Measurements from ENCODE around the gene DHX34.

Gene DHX34

DNA sequence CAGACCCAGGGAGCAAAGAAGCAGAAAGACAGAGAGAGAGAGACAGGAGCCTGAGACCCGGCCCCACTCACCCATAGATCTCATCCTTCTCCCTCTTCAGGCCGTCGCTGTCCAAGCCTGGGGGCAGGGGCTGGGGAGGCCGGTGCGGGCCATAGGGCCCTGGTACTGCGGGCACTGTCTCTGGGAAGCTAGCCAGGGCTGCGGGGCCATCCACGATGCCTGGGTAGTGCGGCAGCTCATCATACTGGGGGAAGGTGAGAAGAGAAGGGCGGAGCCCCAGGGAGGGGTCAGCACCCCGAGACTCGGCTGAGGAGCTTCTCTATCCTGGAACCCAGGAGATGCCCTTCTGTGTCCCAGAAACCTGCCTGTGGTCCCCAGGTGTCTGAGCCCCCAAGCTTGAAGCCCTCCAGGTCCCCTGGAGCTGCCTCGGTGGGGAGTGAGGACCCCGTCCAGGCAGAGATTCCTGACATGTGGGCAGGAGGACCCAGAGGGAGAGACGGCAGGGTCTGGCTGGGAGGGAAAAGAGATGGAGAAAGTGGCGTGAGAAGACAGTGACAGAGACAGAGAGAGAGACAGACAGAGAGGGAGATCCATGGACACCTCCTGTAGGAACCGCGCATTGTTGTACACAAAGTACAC, 68.1 kb downstream of the DHX34 start:
- TF ChIP-seq ZBTB7A (IDR thresholded peaks at IDR 0.05; ENCODE audit: low read depth), result no peak

DNA sequence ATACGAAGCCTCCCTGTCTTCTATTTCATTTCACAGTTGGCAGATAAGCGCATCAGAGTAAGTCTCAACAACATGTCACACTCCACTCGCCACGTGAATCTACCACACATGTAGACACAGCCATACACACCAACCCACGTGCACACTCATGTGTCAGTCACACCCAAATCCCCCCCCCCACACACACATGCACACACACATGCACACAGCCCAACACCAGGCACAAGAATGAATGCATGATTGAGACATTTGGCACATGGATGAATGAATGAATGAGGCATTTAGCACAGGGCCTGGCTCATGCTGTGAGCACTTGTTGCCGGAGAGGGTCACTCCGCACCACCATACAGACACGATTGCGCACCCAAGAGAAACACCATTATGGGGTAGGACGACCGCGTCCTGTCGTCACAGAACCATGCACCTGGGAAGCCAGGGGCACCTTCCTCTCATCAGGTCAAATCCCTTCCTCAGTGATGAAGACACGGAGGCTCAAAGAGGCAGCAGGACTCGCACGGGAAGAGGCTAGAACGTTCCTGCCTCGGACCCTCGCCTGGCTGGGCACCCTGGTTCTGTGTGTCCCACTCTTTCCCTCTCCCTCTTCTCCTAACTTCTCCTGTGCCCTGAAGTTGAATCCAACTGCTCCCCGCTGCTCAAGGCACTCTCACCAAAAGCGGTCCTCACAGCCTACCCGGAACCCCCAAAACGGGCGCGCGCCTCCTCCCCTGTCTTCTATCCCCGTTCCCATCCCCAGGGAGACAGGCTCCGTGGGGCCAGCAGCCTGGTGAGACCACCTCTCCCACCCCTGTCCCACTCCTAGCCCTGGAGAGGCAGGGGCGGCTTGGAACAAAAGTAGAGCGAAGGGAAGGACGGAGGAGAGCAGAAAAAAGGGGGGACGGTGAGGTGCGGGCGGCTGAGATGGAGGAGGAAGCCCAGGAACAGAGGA, 68.9 kb downstream of the DHX34 start:
- no peak for TF ChIP-seq EGR1 (IDR thresholded peaks at IDR 0.05)
- TF ChIP-seq TEAD4 (IDR thresholded peaks at IDR 0.05), result no peak
- no peak for TF ChIP-seq CREB1 (IDR thresholded peaks at IDR 0.05; ENCODE audit: low read depth)
- no peak for TF ChIP-seq FOXM1 (IDR thresholded peaks at IDR 0.05; ENCODE audit: borderline replicate concordance, low read depth)
- TF ChIP-seq, protein P1, sequence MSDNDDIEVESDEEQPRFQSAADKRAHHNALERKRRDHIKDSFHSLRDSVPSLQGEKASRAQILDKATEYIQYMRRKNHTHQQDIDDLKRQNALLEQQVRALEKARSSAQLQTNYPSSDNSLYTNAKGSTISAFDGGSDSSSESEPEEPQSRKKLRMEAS (IDR thresholded peaks at IDR 0.05), result no peak
- TF ChIP-seq, protein P2, sequence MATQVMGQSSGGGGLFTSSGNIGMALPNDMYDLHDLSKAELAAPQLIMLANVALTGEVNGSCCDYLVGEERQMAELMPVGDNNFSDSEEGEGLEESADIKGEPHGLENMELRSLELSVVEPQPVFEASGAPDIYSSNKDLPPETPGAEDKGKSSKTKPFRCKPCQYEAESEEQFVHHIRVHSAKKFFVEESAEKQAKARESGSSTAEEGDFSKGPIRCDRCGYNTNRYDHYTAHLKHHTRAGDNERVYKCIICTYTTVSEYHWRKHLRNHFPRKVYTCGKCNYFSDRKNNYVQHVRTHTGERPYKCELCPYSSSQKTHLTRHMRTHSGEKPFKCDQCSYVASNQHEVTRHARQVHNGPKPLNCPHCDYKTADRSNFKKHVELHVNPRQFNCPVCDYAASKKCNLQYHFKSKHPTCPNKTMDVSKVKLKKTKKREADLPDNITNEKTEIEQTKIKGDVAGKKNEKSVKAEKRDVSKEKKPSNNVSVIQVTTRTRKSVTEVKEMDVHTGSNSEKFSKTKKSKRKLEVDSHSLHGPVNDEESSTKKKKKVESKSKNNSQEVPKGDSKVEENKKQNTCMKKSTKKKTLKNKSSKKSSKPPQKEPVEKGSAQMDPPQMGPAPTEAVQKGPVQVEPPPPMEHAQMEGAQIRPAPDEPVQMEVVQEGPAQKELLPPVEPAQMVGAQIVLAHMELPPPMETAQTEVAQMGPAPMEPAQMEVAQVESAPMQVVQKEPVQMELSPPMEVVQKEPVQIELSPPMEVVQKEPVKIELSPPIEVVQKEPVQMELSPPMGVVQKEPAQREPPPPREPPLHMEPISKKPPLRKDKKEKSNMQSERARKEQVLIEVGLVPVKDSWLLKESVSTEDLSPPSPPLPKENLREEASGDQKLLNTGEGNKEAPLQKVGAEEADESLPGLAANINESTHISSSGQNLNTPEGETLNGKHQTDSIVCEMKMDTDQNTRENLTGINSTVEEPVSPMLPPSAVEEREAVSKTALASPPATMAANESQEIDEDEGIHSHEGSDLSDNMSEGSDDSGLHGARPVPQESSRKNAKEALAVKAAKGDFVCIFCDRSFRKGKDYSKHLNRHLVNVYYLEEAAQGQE (IDR thresholded peaks at IDR 0.05; ENCODE audit: low read depth), result no peak
- TF ChIP-seq EP300 (IDR thresholded peaks at IDR 0.05; ENCODE audit: borderline replicate concordance), result no peak
- TF ChIP-seq NFIC (IDR thresholded peaks at IDR 0.05), result no peak
- TF ChIP-seq ZBTB7A (IDR thresholded peaks at IDR 0.05; ENCODE audit: low read depth), result no peak
- no peak for TF ChIP-seq CEBPB (IDR thresholded peaks at IDR 0.05)
- no peak for TF ChIP-seq RAD21 (IDR thresholded peaks at IDR 0.05; ENCODE audit: low read depth)
- no peak for TF ChIP-seq TAF1 (IDR thresholded peaks at IDR 0.05; ENCODE audit: low read depth)
- TF ChIP-seq, protein P3, sequence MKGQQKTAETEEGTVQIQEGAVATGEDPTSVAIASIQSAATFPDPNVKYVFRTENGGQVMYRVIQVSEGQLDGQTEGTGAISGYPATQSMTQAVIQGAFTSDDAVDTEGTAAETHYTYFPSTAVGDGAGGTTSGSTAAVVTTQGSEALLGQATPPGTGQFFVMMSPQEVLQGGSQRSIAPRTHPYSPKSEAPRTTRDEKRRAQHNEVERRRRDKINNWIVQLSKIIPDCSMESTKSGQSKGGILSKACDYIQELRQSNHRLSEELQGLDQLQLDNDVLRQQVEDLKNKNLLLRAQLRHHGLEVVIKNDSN (IDR thresholded peaks at IDR 0.05), result no peak
- TF ChIP-seq YY1 (IDR thresholded peaks at IDR 0.05; ENCODE audit: low read depth), result no peak
- no peak for TF ChIP-seq TCF12 (IDR thresholded peaks at IDR 0.05; ENCODE audit: low read depth)

DNA sequence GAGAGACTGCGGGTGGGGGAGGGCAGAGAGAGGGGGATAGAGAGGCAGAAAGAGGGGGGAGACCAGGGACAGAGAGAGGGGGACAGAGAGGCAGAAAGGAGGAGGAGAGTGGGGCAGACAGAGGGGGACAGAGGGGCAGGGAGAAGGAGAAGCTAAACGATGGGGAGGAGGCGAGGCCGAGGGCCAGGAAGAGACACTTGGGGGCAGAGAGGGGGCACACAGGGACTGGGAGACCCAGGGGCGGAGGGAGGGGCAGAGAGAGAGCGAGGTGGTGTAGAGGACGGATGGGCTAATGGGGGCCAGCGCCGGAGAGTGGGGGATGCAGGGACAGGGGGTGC, 69.5 kb downstream of the DHX34 start:
- TF ChIP-seq ZBTB7A (IDR thresholded peaks at IDR 0.05; ENCODE audit: low read depth) (no peak), TEAD4 (IDR thresholded peaks at IDR 0.05) (no peak), RAD21 (IDR thresholded peaks at IDR 0.05; ENCODE audit: low read depth) (no peak), NFIC (IDR thresholded peaks at IDR 0.05) (no peak), EGR1 (IDR thresholded peaks at IDR 0.05) (no peak), TAF1 (IDR thresholded peaks at IDR 0.05; ENCODE audit: low read depth) (no peak), EP300 (IDR thresholded peaks at IDR 0.05; ENCODE audit: borderline replicate concordance) (no peak), FOXM1 (IDR thresholded peaks at IDR 0.05; ENCODE audit: borderline replicate concordance, low read depth) (no peak), YY1 (IDR thresholded peaks at IDR 0.05; ENCODE audit: low read depth) (no peak), CREB1 (IDR thresholded peaks at IDR 0.05; ENCODE audit: low read depth) (no peak), CEBPB (IDR thresholded peaks at IDR 0.05) (no peak)
- TF ChIP-seq, protein P2 (IDR thresholded peaks at IDR 0.05; ENCODE audit: low read depth), result no peak
- TF ChIP-seq, protein P1 (IDR thresholded peaks at IDR 0.05), result no peak

DNA sequence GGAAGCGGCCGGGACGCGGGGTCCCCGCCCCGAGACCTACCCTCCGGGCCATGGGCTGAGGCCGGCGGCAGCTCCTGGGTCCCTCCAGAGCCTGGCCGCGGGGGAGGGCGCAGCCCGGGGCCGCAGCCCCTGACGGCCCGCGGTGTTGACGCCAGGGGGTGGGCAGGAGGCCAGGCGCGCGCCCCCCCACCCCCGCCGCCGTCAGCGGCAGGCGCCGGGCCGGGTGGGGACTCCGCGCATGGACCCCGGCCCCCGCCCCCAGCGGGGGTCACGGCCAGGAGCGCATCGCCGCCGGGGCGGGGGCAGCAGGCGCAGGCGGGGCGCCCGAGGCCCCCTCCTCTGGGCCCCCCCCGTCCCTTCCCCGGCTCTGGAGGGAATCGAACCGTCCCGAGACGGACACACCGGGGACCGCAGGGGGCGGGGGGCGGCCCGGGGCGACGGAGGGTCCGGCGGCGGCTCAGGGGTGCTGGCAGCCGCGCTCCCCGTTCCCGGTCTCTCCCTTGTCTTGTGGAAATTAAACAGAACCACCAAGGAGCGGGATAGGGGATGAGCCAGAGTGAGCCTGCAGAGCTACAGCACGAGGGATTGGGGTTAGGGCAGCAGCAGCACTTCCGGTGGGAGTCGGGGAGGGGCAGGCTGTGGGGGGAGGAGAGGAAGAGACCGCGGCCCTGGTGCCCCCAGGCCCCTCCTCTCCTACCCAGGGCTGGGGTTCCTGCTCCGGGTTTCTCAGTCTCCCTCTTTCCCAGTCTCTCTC, 70.1 kb downstream of the DHX34 start, which contains the start of gene MEIS3:
Gene MEIS3 (minus strand): TSS at position 498 of the 754 bp plus-strand sequence. CDS start 446 bp downstream, at position 52.
- no peak for TF ChIP-seq CREB1 (IDR thresholded peaks at IDR 0.05; ENCODE audit: low read depth)
- peak; percentile 46 for TF ChIP-seq ZBTB7A (IDR thresholded peaks at IDR 0.05; ENCODE audit: low read depth)

DNA sequence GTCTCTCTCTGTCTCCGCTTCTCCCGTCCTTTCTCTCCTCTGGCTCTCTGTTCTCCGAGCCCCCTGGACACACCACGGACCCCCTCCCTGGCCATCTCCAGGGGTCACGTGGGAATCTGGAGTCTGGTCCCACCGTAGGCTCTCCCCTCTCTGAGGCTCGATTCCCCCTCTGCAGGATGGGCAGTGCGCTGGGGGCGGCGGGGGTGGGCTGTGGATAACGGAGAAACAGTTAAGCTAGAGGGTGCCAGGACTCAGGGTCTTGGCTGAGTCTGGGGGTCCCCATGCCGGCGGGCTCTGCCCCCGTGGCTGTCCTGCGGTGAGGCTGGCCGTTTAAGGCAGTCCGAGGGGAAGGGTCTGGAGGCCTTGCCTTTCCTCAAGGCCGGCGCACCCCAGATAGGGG, 70.7 kb downstream of the DHX34 start:
- TF ChIP-seq FOXM1 (IDR thresholded peaks at IDR 0.05; ENCODE audit: borderline replicate concordance, low read depth) (no peak), RAD21 (IDR thresholded peaks at IDR 0.05; ENCODE audit: low read depth) (no peak), EP300 (IDR thresholded peaks at IDR 0.05; ENCODE audit: borderline replicate concordance) (no peak), YY1 (IDR thresholded peaks at IDR 0.05; ENCODE audit: low read depth) (no peak), CREB1 (IDR thresholded peaks at IDR 0.05; ENCODE audit: low read depth) (no peak), TAF1 (IDR thresholded peaks at IDR 0.05; ENCODE audit: low read depth) (no peak), CEBPB (IDR thresholded peaks at IDR 0.05) (no peak), ZBTB7A (IDR thresholded peaks at IDR 0.05; ENCODE audit: low read depth) (no peak), EGR1 (IDR thresholded peaks at IDR 0.05) (no peak), TEAD4 (IDR thresholded peaks at IDR 0.05) (no peak), TCF12 (IDR thresholded peaks at IDR 0.05; ENCODE audit: low read depth) (no peak), NFIC (IDR thresholded peaks at IDR 0.05) (no peak)
- TF ChIP-seq, protein P1 (IDR thresholded peaks at IDR 0.05), result no peak
- TF ChIP-seq, protein P3 (IDR thresholded peaks at IDR 0.05), result no peak
- TF ChIP-seq, protein P2 (IDR thresholded peaks at IDR 0.05; ENCODE audit: low read depth), result no peak
